ENCODE results near the gene PLA2G5. TPM values are rescaled to one million over a fixed set of nuclear protein-coding genes. Genes with fewer than 3 reads are reported as not detected.

Gene PLA2G5
- polyA plus RNA-seq, 2 donors, result 4.0 to 4.2 TPM

GRCh38 chr1:20096840-20097447 is 26.9 kb downstream of the PLA2G5 start:
- WGBS, 2 donors, result 79 to 83% methylated on average over 7 of the region's 7 CpGs
- no peaks in the 10 kb centered on the region for H3K9me3 ChIP-seq (ENCODE audit: control insufficient read depth in 2 of 2, insufficient read depth in 1 of 2, low read depth in 1 of 2, low read length in 1 of 2)

GRCh38 chr1:20099533-20099932 is 29.5 kb downstream of the PLA2G5 start:
- WGBS, 2 donors, result 50 to 59% methylated on average over 3 of the region's 3 CpGs
- Histone ChIP-seq H3K9me3 (ENCODE audit: control insufficient read depth in 2 of 2, insufficient read depth in 1 of 2, low read depth in 1 of 2, low read length in 1 of 2) (no peaks in the 10 kb centered on the region), H3K4me1 (ENCODE audit: control insufficient read depth in 2 of 2, insufficient read depth in 2 of 2, low read length in 1 of 2) (no peaks in the 10 kb centered on the region), H3K36me3 (ENCODE audit: control insufficient read depth in 2 of 2, insufficient read depth in 2 of 2, low read length in 1 of 2) (no peaks in the 10 kb centered on the region), H3K27me3 (ENCODE audit: control insufficient read depth in 1 of 2, insufficient read depth in 2 of 2, low read length in 2 of 2) (no peaks in the 10 kb centered on the region), H3K27ac (ENCODE audit: low read depth in 2 of 2, low read length in 1 of 2) (no peak overlapping the region), H3K4me3 (ENCODE audit: low read depth in 1 of 2, low read length in 2 of 2) (no peak overlapping the region)

More at GRCh38 chr1:20096840-20097447, 26.9 kb downstream of the PLA2G5 start:
- no peaks in the 10 kb centered on the region for H3K27me3 ChIP-seq (ENCODE audit: control insufficient read depth in 1 of 2, insufficient read depth in 2 of 2, low read length in 2 of 2)
- no peak overlapping the region for H3K27ac ChIP-seq (ENCODE audit: low read depth in 2 of 2, low read length in 1 of 2)
- H3K4me3 ChIP-seq (ENCODE audit: low read depth in 1 of 2, low read length in 2 of 2), result no peak overlapping the region
- no peaks in the 10 kb centered on the region for H3K36me3 ChIP-seq (ENCODE audit: control insufficient read depth in 2 of 2, insufficient read depth in 2 of 2, low read length in 1 of 2)
- H3K4me1 ChIP-seq (ENCODE audit: control insufficient read depth in 2 of 2, insufficient read depth in 2 of 2, low read length in 1 of 2), result peaks cover 0 to 4% of the 10 kb centered on the region in 2 donors

- Histone ChIP-seq H3K4me3 (ENCODE audit: low read depth in 1 of 2, low read length in 2 of 2) (no peak overlapping the region), H3K36me3 (ENCODE audit: control insufficient read depth in 2 of 2, insufficient read depth in 2 of 2, low read length in 1 of 2) (no peaks in the 10 kb centered on the region), H3K27ac (ENCODE audit: low read depth in 2 of 2, low read length in 1 of 2) (no peak overlapping the region), H3K27me3 (ENCODE audit: control insufficient read depth in 1 of 2, insufficient read depth in 2 of 2, low read length in 2 of 2) (no peaks in the 10 kb centered on the region), H3K9me3 (ENCODE audit: control insufficient read depth in 2 of 2, insufficient read depth in 1 of 2, low read depth in 1 of 2, low read length in 1 of 2) (no peaks in the 10 kb centered on the region), H3K4me1 (ENCODE audit: control insufficient read depth in 2 of 2, insufficient read depth in 2 of 2, low read length in 1 of 2) (no peaks in the 10 kb centered on the region)
- 43 to 44% methylated on average over 14 of the region's 14 CpGs for WGBS, 2 donors
These were observed 30.8 kb downstream of the PLA2G5 start for GRCh38 chr1:20100632-20101355.

GRCh38 chr1:20102875-20103274 is 32.9 kb downstream of the PLA2G5 start:
- WGBS, 2 donors, result 43 to 62% methylated on average over 1 of the region's 1 CpG
- H3K9me3 ChIP-seq (ENCODE audit: control insufficient read depth in 2 of 2, insufficient read depth in 1 of 2, low read depth in 1 of 2, low read length in 1 of 2), result no peaks in the 10 kb centered on the region
- no peaks in the 10 kb centered on the region for H3K4me1 ChIP-seq (ENCODE audit: control insufficient read depth in 2 of 2, insufficient read depth in 2 of 2, low read length in 1 of 2)

GRCh38 chr1:20105856-20106255 is 35.9 kb downstream of the PLA2G5 start:
- no peaks in the 10 kb centered on the region for H3K9me3 ChIP-seq (ENCODE audit: control insufficient read depth in 2 of 2, insufficient read depth in 1 of 2, low read depth in 1 of 2, low read length in 1 of 2)
- H3K36me3 ChIP-seq (ENCODE audit: control insufficient read depth in 2 of 2, insufficient read depth in 2 of 2, low read length in 1 of 2), result no peaks in the 10 kb centered on the region
- no peaks in the 10 kb centered on the region for H3K27me3 ChIP-seq (ENCODE audit: control insufficient read depth in 1 of 2, insufficient read depth in 2 of 2, low read length in 2 of 2)
- H3K4me1 ChIP-seq (ENCODE audit: control insufficient read depth in 2 of 2, insufficient read depth in 2 of 2, low read length in 1 of 2), result no peaks in the 10 kb centered on the region
- WGBS, 2 donors, result 19 to 38% methylated on average over 1 of the region's 1 CpG
- H3K4me3 ChIP-seq (ENCODE audit: low read depth in 1 of 2, low read length in 2 of 2), result no peak overlapping the region
- H3K27ac ChIP-seq (ENCODE audit: low read depth in 2 of 2, low read length in 1 of 2), result no peak overlapping the region

More at GRCh38 chr1:20102875-20103274, 32.9 kb downstream of the PLA2G5 start:
- H3K4me3 ChIP-seq (ENCODE audit: low read depth in 1 of 2, low read length in 2 of 2), result no peak overlapping the region
- no peaks in the 10 kb centered on the region for H3K36me3 ChIP-seq (ENCODE audit: control insufficient read depth in 2 of 2, insufficient read depth in 2 of 2, low read length in 1 of 2)
- no peaks in the 10 kb centered on the region for H3K27me3 ChIP-seq (ENCODE audit: control insufficient read depth in 1 of 2, insufficient read depth in 2 of 2, low read length in 2 of 2)
- no peak overlapping the region for H3K27ac ChIP-seq (ENCODE audit: low read depth in 2 of 2, low read length in 1 of 2)

- Histone ChIP-seq H3K4me3 (ENCODE audit: low read depth in 1 of 2, low read length in 2 of 2) (no peak overlapping the region), H3K27me3 (ENCODE audit: control insufficient read depth in 1 of 2, insufficient read depth in 2 of 2, low read length in 2 of 2) (no peaks in the 10 kb centered on the region), H3K36me3 (ENCODE audit: control insufficient read depth in 2 of 2, insufficient read depth in 2 of 2, low read length in 1 of 2) (no peaks in the 10 kb centered on the region), H3K9me3 (ENCODE audit: control insufficient read depth in 2 of 2, insufficient read depth in 1 of 2, low read depth in 1 of 2, low read length in 1 of 2) (no peaks in the 10 kb centered on the region), H3K4me1 (ENCODE audit: control insufficient read depth in 2 of 2, insufficient read depth in 2 of 2, low read length in 1 of 2) (no peaks in the 10 kb centered on the region), H3K27ac (ENCODE audit: low read depth in 2 of 2, low read length in 1 of 2) (no peak overlapping the region)
- 67 to 78% methylated on average over 4 of the region's 4 CpGs for WGBS, 2 donors
These were observed 37.4 kb downstream of the PLA2G5 start for GRCh38 chr1:20107351-20107750.

- no peak overlapping the region for H3K4me3 ChIP-seq (ENCODE audit: low read depth in 1 of 2, low read length in 2 of 2)
- H3K9me3 ChIP-seq (ENCODE audit: control insufficient read depth in 2 of 2, insufficient read depth in 1 of 2, low read depth in 1 of 2, low read length in 1 of 2), result no peaks in the 10 kb centered on the region
- no peak overlapping the region for H3K27ac ChIP-seq (ENCODE audit: low read depth in 2 of 2, low read length in 1 of 2)
- H3K4me1 ChIP-seq (ENCODE audit: control insufficient read depth in 2 of 2, insufficient read depth in 2 of 2, low read length in 1 of 2), result no peaks in the 10 kb centered on the region
- 59 to 69% methylated on average over 4 of the region's 4 CpGs for WGBS, 2 donors
- H3K27me3 ChIP-seq (ENCODE audit: control insufficient read depth in 1 of 2, insufficient read depth in 2 of 2, low read length in 2 of 2), result no peaks in the 10 kb centered on the region
- no peaks in the 10 kb centered on the region for H3K36me3 ChIP-seq (ENCODE audit: control insufficient read depth in 2 of 2, insufficient read depth in 2 of 2, low read length in 1 of 2)
These were observed 37.8 kb downstream of the PLA2G5 start for GRCh38 chr1:20107796-20108195.

- 57 to 61% methylated on average over 5 of the region's 5 CpGs for WGBS, 2 donors
- no peak overlapping the region for H3K4me3 ChIP-seq (ENCODE audit: low read depth in 1 of 2, low read length in 2 of 2)
- no peaks in the 10 kb centered on the region for H3K9me3 ChIP-seq (ENCODE audit: control insufficient read depth in 2 of 2, insufficient read depth in 1 of 2, low read depth in 1 of 2, low read length in 1 of 2)
- no peak overlapping the region for H3K27ac ChIP-seq (ENCODE audit: low read depth in 2 of 2, low read length in 1 of 2)
- H3K27me3 ChIP-seq (ENCODE audit: control insufficient read depth in 1 of 2, insufficient read depth in 2 of 2, low read length in 2 of 2), result no peaks in the 10 kb centered on the region
- no peaks in the 10 kb centered on the region for H3K36me3 ChIP-seq (ENCODE audit: control insufficient read depth in 2 of 2, insufficient read depth in 2 of 2, low read length in 1 of 2)
- no peaks in the 10 kb centered on the region for H3K4me1 ChIP-seq (ENCODE audit: control insufficient read depth in 2 of 2, insufficient read depth in 2 of 2, low read length in 1 of 2)
These were observed 38.6 kb downstream of the PLA2G5 start for GRCh38 chr1:20108366-20109123.

GRCh38 chr1:20109223-20109856 is 39.3 kb downstream of the PLA2G5 start:
- no peaks in the 10 kb centered on the region for H3K9me3 ChIP-seq (ENCODE audit: control insufficient read depth in 2 of 2, insufficient read depth in 1 of 2, low read depth in 1 of 2, low read length in 1 of 2)
- no peak overlapping the region for H3K27ac ChIP-seq (ENCODE audit: low read depth in 2 of 2, low read length in 1 of 2)
- no peak overlapping the region for H3K4me3 ChIP-seq (ENCODE audit: low read depth in 1 of 2, low read length in 2 of 2)
- H3K36me3 ChIP-seq (ENCODE audit: control insufficient read depth in 2 of 2, insufficient read depth in 2 of 2, low read length in 1 of 2), result no peaks in the 10 kb centered on the region
- H3K4me1 ChIP-seq (ENCODE audit: control insufficient read depth in 2 of 2, insufficient read depth in 2 of 2, low read length in 1 of 2), result no peaks in the 10 kb centered on the region
- no peaks in the 10 kb centered on the region for H3K27me3 ChIP-seq (ENCODE audit: control insufficient read depth in 1 of 2, insufficient read depth in 2 of 2, low read length in 2 of 2)
- 59 to 65% methylated on average over 4 of the region's 4 CpGs for WGBS, 2 donors

Data from esophagus (tissue), 2 donors.